Spleen (tissue), 11 donors: ENCODE measurements around the gene WDFY4. TPM values are rescaled to one million over a fixed set of nuclear protein-coding genes. Genes with fewer than 3 reads are reported as not detected.

Experiments used
- DNase-seq: peaks from one replicate; pipeline ENCODE4 v3.0.0-alpha.2; 2020
- H3K27ac ChIP-seq, 8 donors: fragments of 200-600 bp; sonication (generic) in 7 of 8; 1 replicate in 4 of 8; 2 replicates in 4 of 8; pipeline versions ENCODE4 v1.5.0 to v1.8.0; 2016 to 2021; ENCODE audit warnings: inconsistent platforms in 4 of 8, mild to moderate bottlenecking in 4 of 8, moderate library complexity in 1 of 8
- H3K27me3 ChIP-seq, 7 donors: fragments of 200-600 bp; sonication (generic) in 6 of 7; replicated peaks in 1 of 7; 1 replicate in 4 of 7; 2 replicates in 3 of 7; pipeline versions ENCODE4 v1.5.0 to v1.8.0; 2016 to 2021; ENCODE audit warnings: inconsistent platforms in 3 of 7, mild to moderate bottlenecking in 1 of 7
- H3K36me3 ChIP-seq, 6 donors: fragments of 200-600 bp; sonication (generic) in 5 of 6; 1 replicate in 4 of 6; 2 replicates in 2 of 6; pipeline versions ENCODE4 v1.5.0 to v1.8.0; 2016 to 2021; ENCODE audit warnings: inconsistent platforms in 2 of 6
- H3K4me1 ChIP-seq, 6 donors: fragments of 200-600 bp; sonication (generic) in 5 of 6; 1 replicate in 3 of 6; 2 replicates in 3 of 6; pipeline versions ENCODE4 v1.5.0 to v1.8.0; 2016 to 2021; ENCODE audit warnings: inconsistent platforms in 3 of 6
- H3K4me3 ChIP-seq, 8 donors: fragments of 200-600 bp; sonication (generic) in 7 of 8; 1 replicate in 4 of 8; 2 replicates in 4 of 8; pipeline versions ENCODE4 v1.5.0 to v1.8.0; 2016 to 2021; ENCODE audit warnings: inconsistent platforms in 4 of 8, mild to moderate bottlenecking in 4 of 8, moderate library complexity in 2 of 8
- H3K9me3 ChIP-seq, 8 donors: fragments of 200-600 bp; sonication (generic) in 7 of 8; 1 replicate in 4 of 8; 2 replicates in 4 of 8; pipeline versions ENCODE4 v1.5.0 to v1.8.0; 2016 to 2021; ENCODE audit warnings: inconsistent platforms in 4 of 8
- CTCF ChIP-seq, 11 experiments: fragments of 200-600 bp in 7 of 11; fragments of 450-650 bp in 4 of 11; sonication (generic) in 4 of 11; IDR thresholded peaks in 8 of 11; conservative IDR thresholded peaks in 3 of 11; 1 replicate in 7 of 11; 2 replicates in 4 of 11; pipeline versions ENCODE4 v1.4.0 to v1.8.0; 2016 to 2021; ENCODE audit warnings: antibody characterized with exemption in 11 of 11, inconsistent platforms in 4 of 11, mild to moderate bottlenecking in 1 of 11
- POLR2A ChIP-seq, 3 donors: fragments of 450-650 bp; IDR thresholded peaks; one replicate each; pipeline ENCODE4 v1.5.1; 2017; ENCODE audit warnings: antibody characterized with exemption in 3 of 3, mild to moderate bottlenecking in 1 of 3
- POLR2AphosphoS5 ChIP-seq, 3 donors: sonication (generic); formaldehyde crosslinking; IDR thresholded peaks; one replicate each; pipeline ENCODE4 v1.5.1; 2017; ENCODE audit warnings: antibody characterized with exemption in 3 of 3
- WGBS, 5 donors: extraction: QIAGEN DNeasy Blood & Tissue Kit in 3 of 5; methylation state at CpG; one replicate each; pipeline versions ENCODE4 v1.1.5 to v1.1.7; 2013 to 2018; 5-methylcytosine and 5-hydroxymethylcytosine counted together
- intact Hi-C: fragments of 100-400 bp; cut with DNase I; formaldehyde crosslinking; loops from one replicate; pipeline ENCODE4 v1.15.0; 2023; ENCODE audit warnings: low total_unique reads
- polyA plus RNA-seq, 3 donors: library from polyadenylated mRNA; stranded (reverse); fragments of 200-250 nt; gene quantifications; one replicate each; pipeline ENCODE4 v1.2.1, GENCODE V29; 2013
- total RNA-seq, 7 donors: library from RNA; depleted of rRNA in 3 of 7; stranded (reverse); fragments of >200 nt in 3 of 7; fragmentation: NEBNext Ultra II Directional in 4 of 7; extraction: Animal tissue kit (Norgen Biotek cat#: 25700) in 4 of 7; gene quantifications; one replicate each; pipeline versions ENCODE4 v1.1.0 to v1.2.1, GENCODE V29; 2016 to 2021
- donor health status: healthy with polysubstance abuse.
- donor health status: DM: no; HTN: no; CAD: no; lungs with moderate emphysema.
- donor health status: DM: no; HTN: no; CAD: no.
- donor health status: Bipolar disorder and iron deficiency.
- donor health status: healthy.
- donor health status: DM: no; HTN: no; CAD: no.
- donor health status: DM: yes; HTN: yes; CAD: no.

WDFY4 gene
- total and polyA plus RNA-seq, 10 donors: 31.7 to 120 (median 88.9) TPM

- no peaks in the 10 kb centered on the region for H3K4me1 ChIP-seq
- TF ChIP-seq POLR2AphosphoS5 (IDR thresholded peaks at IDR 0.05) (no peak), POLR2A (IDR thresholded peaks at IDR 0.05) (no peak), CTCF (IDR thresholded peaks at IDR 0.05 in 8 of 11, conservative IDR thresholded peaks at IDR 0.05 in 3 of 11) (no peak)
- no peak for DNase-seq
- H3K27me3 ChIP-seq: no peaks in the 10 kb centered on the region
- no peak overlapping the region for H3K4me3 ChIP-seq
- intact Hi-C loops: no loop called here
- peaks cover 0 to 36% (median 0%) of the 10 kb centered on the region in 6 donors for H3K36me3 ChIP-seq
- no peak overlapping the region for H3K27ac ChIP-seq
- H3K9me3 ChIP-seq: no peaks in the 10 kb centered on the region
- 75 to 80% (median 78%) methylated on average over 18 of the region's 18 CpGs for WGBS, 5 donors
These were observed 250.2 kb downstream of the WDFY4 start for GRCh38 chr10:48934672-48935501.

- Histone ChIP-seq H3K27me3 (no peaks in the 10 kb centered on the region), H3K36me3 (peaks cover 0 to 36% (median 0%) of the 10 kb centered on the region in 6 donors), H3K4me3 (no peak overlapping the region), H3K9me3 (no peaks in the 10 kb centered on the region), H3K27ac (no peak overlapping the region), H3K4me1 (no peaks in the 10 kb centered on the region)
- DNase-seq: no peak
- TF ChIP-seq POLR2A (IDR thresholded peaks at IDR 0.05) (no peak), POLR2AphosphoS5 (IDR thresholded peaks at IDR 0.05) (no peak), CTCF (IDR thresholded peaks at IDR 0.05 in 8 of 11, conservative IDR thresholded peaks at IDR 0.05 in 3 of 11) (no peak)
- intact Hi-C loops: no loop called here
These were observed 250.9 kb downstream of the WDFY4 start for GRCh38 chr10:48935577-48935976.

- H3K4me1 ChIP-seq: no peaks in the 10 kb centered on the region
- DNase-seq: no peak
These were observed 253.1 kb downstream of the WDFY4 start for GRCh38 chr10:48937796-48938195.

More at GRCh38 chr10:48937796-48938195, 253.1 kb downstream of the WDFY4 start:
- Histone ChIP-seq H3K9me3 (no peaks in the 10 kb centered on the region), H3K27me3 (no peaks in the 10 kb centered on the region), H3K4me3 (no peak overlapping the region), H3K36me3 (peaks cover 0 to 56% (median 3%) of the 10 kb centered on the region in 6 donors), H3K27ac (no peak overlapping the region)
- TF ChIP-seq CTCF (IDR thresholded peaks at IDR 0.05 in 8 of 11, conservative IDR thresholded peaks at IDR 0.05 in 3 of 11) (no peak), POLR2A (IDR thresholded peaks at IDR 0.05) (no peak), POLR2AphosphoS5 (IDR thresholded peaks at IDR 0.05) (no peak)
- intact Hi-C loops: no loop called here
- 92 to 96% (median 96%) methylated on average over 3 of the region's 3 CpGs for WGBS, 5 donors
